Activated B cell treated with CpG ODN at 0.5 μM for 24 hours (primary cell): ENCODE results near the gene DPP10. TPM values are rescaled to one million over a fixed set of nuclear protein-coding genes. Genes with fewer than 3 reads are reported as not detected.

Experiments used
- ATAC-seq: fragments of 200-7000 bp; cut with Tn5 transposase; one replicate; pipeline ENCODE4 v1.10.0; 2021; ENCODE audit warnings: low read depth, mild to moderate bottlenecking, moderate library complexity
- CTCF ChIA-PET: fragments of 350-600 bp; sonication (Branson Sonifier 250); formaldehyde crosslinking; loops from one replicate; lab custom pipeline; 2021; ENCODE audit warnings: antibody characterized with exemption; lab: Charles Lee
- POLR2A ChIA-PET: fragments of 350-600 bp; sonication (Branson Sonifier 250); formaldehyde crosslinking; loops from one replicate; lab custom pipeline; 2021; ENCODE audit warnings: antibody characterized with exemption; lab: Charles Lee
- DNase-seq: peaks from one replicate; pipeline ENCODE4 v3.0.0; 2022
- H3K27ac Mint-ChIP-seq: one replicate; pipeline ENCODE4 v1.8.0; 2020; ENCODE audit warnings: mixed read lengths
- H3K27me3 Mint-ChIP-seq: one replicate; pipeline ENCODE4 v1.8.0; 2021; ENCODE audit warnings: mixed read lengths
- H3K36me3 Mint-ChIP-seq: one replicate; pipeline ENCODE4 v1.8.0; 2021; ENCODE audit warnings: low read depth, mixed read lengths
- H3K4me1 Mint-ChIP-seq: one replicate; pipeline ENCODE4 v1.8.0; 2021; ENCODE audit warnings: mixed read lengths
- H3K4me3 Mint-ChIP-seq: one replicate; pipeline ENCODE4 v1.8.0; 2020; ENCODE audit warnings: mild to moderate bottlenecking, mixed read lengths
- H3K9me3 Mint-ChIP-seq: one replicate; pipeline ENCODE4 v1.8.0; 2020; ENCODE audit warnings: mixed read lengths
- intact Hi-C: fragments of 100-400 bp; cut with micrococcal nuclease; formaldehyde crosslinking; loops from one replicate; pipeline ENCODE4 v1.15.1; 2024
- total RNA-seq: library from RNA; stranded (reverse); gene quantifications from 2 replicates; pipeline ENCODE4 v1.2.3, GENCODE V29; 2022
- TF ChIP-seq, protein P1 (sequence below): fragments of 200-600 bp; IDR thresholded peaks from one replicate; pipeline ENCODE4 v1.8.0; 2022; ENCODE audit warnings: antibody characterized with exemption, mild to moderate bottlenecking

DPP10 gene
- total RNA-seq, 1 donor from 2014 or later = not detected

DNA sequence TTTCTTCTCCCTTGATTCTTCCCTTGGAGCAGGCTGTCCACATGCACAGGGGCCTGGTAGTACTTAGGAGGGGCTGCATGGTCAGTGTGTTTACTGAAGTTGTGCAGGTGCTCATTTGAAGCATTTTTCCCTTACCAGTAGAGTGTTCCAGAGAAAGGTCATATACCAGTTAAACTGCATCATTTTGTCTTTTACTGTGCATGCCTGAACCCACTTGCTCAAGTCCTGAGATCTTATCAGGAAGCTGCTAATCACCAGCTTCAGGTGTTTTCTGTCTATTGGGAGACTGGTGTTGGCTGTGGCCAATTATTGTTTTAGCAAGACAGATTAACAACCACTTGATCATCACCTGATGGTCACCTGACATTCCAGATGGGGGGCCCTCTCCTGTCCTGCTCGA lies 676.6 kb downstream of the DPP10 start:
- ATAC-seq (no peak), DNase-seq (no peak)
- no peak overlapping the region for H3K4me3 Mint-ChIP-seq
- H3K27ac Mint-ChIP-seq = no peak overlapping the region
- H3K36me3 Mint-ChIP-seq = no peaks in the 10 kb centered on the region
- H3K27me3 Mint-ChIP-seq = no peaks in the 10 kb centered on the region
- POLR2A ChIA-PET = no interaction called here
- peaks cover 4% of the 10 kb centered on the region for H3K9me3 Mint-ChIP-seq
- CTCF ChIA-PET = no interaction called here
- no peaks in the 10 kb centered on the region for H3K4me1 Mint-ChIP-seq
- intact Hi-C loops = no loop called here
- TF ChIP-seq, protein P1, sequence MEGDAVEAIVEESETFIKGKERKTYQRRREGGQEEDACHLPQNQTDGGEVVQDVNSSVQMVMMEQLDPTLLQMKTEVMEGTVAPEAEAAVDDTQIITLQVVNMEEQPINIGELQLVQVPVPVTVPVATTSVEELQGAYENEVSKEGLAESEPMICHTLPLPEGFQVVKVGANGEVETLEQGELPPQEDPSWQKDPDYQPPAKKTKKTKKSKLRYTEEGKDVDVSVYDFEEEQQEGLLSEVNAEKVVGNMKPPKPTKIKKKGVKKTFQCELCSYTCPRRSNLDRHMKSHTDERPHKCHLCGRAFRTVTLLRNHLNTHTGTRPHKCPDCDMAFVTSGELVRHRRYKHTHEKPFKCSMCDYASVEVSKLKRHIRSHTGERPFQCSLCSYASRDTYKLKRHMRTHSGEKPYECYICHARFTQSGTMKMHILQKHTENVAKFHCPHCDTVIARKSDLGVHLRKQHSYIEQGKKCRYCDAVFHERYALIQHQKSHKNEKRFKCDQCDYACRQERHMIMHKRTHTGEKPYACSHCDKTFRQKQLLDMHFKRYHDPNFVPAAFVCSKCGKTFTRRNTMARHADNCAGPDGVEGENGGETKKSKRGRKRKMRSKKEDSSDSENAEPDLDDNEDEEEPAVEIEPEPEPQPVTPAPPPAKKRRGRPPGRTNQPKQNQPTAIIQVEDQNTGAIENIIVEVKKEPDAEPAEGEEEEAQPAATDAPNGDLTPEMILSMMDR = no peak

DNA sequence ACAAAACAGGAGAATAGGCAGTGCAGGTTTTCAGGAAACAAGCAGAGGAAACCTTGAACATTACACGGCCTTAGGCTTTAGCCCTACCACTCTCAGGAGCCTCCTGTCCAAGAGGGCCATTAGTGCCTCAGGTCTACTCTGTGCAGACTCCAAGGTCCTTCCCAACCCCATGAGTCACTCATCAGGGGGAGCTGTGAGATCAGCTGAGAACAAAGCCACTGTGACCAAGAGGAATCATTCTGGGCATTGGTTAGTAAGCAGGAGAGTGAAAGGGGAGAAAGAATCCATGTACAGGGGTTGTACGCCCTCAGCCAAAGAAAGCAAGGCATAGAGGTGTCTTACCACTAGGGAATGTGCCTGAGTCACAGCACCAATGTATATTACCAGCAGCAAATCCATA lies 680.3 kb downstream of the DPP10 start:
- DNase-seq = no peak
- no peaks in the 10 kb centered on the region for H3K36me3 Mint-ChIP-seq
- TF ChIP-seq, protein P1 = no peak
- intact Hi-C loops = no loop called here
- ChIA-PET POLR2A (no interaction called here), CTCF (no interaction called here)
- H3K4me1 Mint-ChIP-seq = no peaks in the 10 kb centered on the region
- H3K27me3 Mint-ChIP-seq = no peaks in the 10 kb centered on the region
- H3K9me3 Mint-ChIP-seq = peaks cover 1% of the 10 kb centered on the region
- H3K4me3 Mint-ChIP-seq = no peak overlapping the region
- ATAC-seq = no peak
- H3K27ac Mint-ChIP-seq = no peak overlapping the region

DNA sequence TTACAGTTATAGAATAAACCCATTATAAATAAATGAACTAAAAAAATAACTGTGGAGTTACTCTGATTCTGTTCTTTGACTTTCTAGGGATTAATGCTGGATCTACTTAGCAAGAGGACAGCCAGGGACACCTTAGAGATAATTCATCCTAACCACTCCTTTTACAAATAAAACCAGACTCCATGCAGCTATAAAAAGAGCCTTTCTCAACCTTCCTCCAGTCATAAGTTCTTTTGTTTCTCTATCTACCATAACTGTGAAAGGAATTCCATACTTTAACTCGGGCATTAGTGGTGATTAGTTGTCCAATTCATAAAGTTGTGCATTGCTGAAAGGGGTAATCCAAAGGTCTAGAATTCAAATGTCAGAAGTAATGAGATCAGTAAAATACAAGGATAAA lies 682.4 kb downstream of the DPP10 start:
- no peak overlapping the region for H3K27ac Mint-ChIP-seq
- peaks cover 1% of the 10 kb centered on the region for H3K9me3 Mint-ChIP-seq
- POLR2A ChIA-PET = no interaction called here
- ATAC-seq (no peak), DNase-seq (no peak)
- H3K36me3 Mint-ChIP-seq = no peaks in the 10 kb centered on the region
- CTCF ChIA-PET = no interaction called here
- no peaks in the 10 kb centered on the region for H3K27me3 Mint-ChIP-seq
- no peak overlapping the region for H3K4me3 Mint-ChIP-seq
- TF ChIP-seq, protein P1 = no peak
- intact Hi-C loops = no loop called here
- no peaks in the 10 kb centered on the region for H3K4me1 Mint-ChIP-seq

DNA sequence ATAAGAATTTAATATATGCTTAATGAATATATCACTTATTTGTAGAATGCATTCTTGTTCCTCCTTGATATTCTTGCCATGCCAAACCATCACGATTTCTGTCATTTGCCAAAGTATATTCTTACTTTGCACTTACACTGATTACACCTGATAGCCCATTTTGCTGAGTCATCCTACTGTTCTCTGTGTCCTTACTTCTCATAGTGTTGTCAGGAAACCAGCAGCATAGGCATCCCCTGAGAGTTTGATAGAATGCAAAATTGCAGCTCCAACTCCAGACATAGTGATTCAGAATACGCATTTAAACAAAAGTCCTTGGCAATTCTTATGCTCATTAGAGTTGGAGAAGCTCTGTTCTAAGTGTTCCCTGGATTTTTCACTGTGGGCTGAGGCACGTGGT lies 687.1 kb downstream of the DPP10 start:
- TF ChIP-seq, protein P1 = no peak
- H3K36me3 Mint-ChIP-seq = no peaks in the 10 kb centered on the region
- H3K27ac Mint-ChIP-seq = no peak overlapping the region
- ATAC-seq (no peak), DNase-seq (no peak)
- H3K27me3 Mint-ChIP-seq = no peaks in the 10 kb centered on the region
- CTCF ChIA-PET = no interaction called here
- intact Hi-C loops = no loop called here
- POLR2A ChIA-PET = no interaction called here
- H3K4me3 Mint-ChIP-seq = no peak overlapping the region
- no peaks in the 10 kb centered on the region for H3K4me1 Mint-ChIP-seq
- H3K9me3 Mint-ChIP-seq = no peaks in the 10 kb centered on the region

DNA sequence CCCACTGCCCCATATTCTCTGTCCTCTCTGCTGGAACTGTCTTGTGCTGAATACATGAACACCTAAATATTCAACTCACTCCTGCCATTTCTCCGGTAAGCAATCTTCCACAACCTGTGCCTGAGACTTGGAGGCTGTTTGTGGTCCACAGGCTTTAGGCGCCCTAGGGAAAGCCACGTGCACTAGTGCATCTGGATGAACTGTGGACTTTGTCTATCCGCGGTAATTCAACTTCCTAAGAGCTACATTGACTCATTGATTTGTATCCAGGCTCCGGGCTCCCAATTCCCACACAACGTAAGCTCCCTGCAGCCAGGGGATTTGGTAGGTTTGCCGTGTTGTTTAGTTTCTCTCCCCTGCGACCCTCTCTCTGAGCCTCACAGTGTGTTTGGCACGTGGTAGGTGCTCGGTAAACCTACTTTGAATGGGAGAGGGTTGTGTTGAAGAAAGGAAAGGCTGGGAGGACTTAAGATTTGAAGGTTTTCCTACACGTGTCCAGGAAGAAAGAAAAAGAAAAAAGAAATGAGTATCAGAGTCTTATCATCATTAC lies 718.2 kb downstream of the DPP10 start:
- no peak for ATAC-seq
- Mint-ChIP-seq H3K27me3 (peaks cover 28% of the 10 kb centered on the region), H3K9me3 (peaks cover 2% of the 10 kb centered on the region), H3K27ac (no peak overlapping the region), H3K36me3 (no peaks in the 10 kb centered on the region), H3K4me1 (peaks cover 6% of the 10 kb centered on the region), H3K4me3 (no peak overlapping the region)
- no peak for DNase-seq
- CTCF ChIA-PET = no interaction called here
- intact Hi-C loops = no loop called here
- POLR2A ChIA-PET = no interaction called here
- TF ChIP-seq, protein P1 = no peak
